Astrocyte (in vitro differentiated cells and primary cell): Measurements from ENCODE around the gene CTBP1. TPM values are rescaled to one million over a fixed set of nuclear protein-coding genes. Genes with fewer than 3 reads are reported as not detected.

Source experiments
- DNase-seq: peaks from one replicate; pipeline ENCODE4 v3.0.0-alpha.2; 2010; ENCODE audit warnings: low read depth
- FAIRE-seq: peaks from 2 replicates; lab custom pipeline; 2011; peaks lifted over from hg19 to GRCh38; lab: Jason Lieb, UNC
- H2AFZ ChIP-seq: 2 replicates; pipeline ENCODE4 v1.6.0; 2012; ENCODE audit warnings: low read depth, low read length, inconsistent platforms
- H3K27ac ChIP-seq: 2 replicates; pipeline ENCODE4 v1.5.1; 2011; ENCODE audit warnings: low read depth, low read length, inconsistent platforms
- H3K27me3 ChIP-seq: 2 replicates; pipeline ENCODE4 v1.6.0; 2011; ENCODE audit warnings: low read length, inconsistent platforms; ENCODE audit not compliant: insufficient read depth
- H3K36me3 ChIP-seq: 2 replicates; pipeline ENCODE4 v1.5.1; 2011; ENCODE audit warnings: low read length, inconsistent platforms; ENCODE audit not compliant: insufficient read depth
- H3K4me1 ChIP-seq: 2 replicates; pipeline ENCODE4 v1.5.1; 2011; ENCODE audit warnings: low read length, inconsistent platforms; ENCODE audit not compliant: insufficient read depth
- H3K4me2 ChIP-seq: 2 replicates; pipeline ENCODE4 v1.6.0; 2012; ENCODE audit warnings: low read length, inconsistent platforms
- H3K4me3 ChIP-seq: 2 replicates; pipeline ENCODE4 v1.5.1; 2011; ENCODE audit warnings: low read depth, mild to moderate bottlenecking, low read length, inconsistent platforms; ENCODE audit not compliant: insufficient read depth
- H3K79me2 ChIP-seq: 2 replicates; pipeline ENCODE4 v1.6.0; 2012; ENCODE audit warnings: mild to moderate bottlenecking, low read length, inconsistent platforms; ENCODE audit not compliant: insufficient read depth
- H3K9ac ChIP-seq: 2 replicates; pipeline ENCODE4 v1.6.0; 2012; ENCODE audit warnings: mild to moderate bottlenecking, low read length, inconsistent platforms
- H3K9me3 ChIP-seq: 2 replicates; pipeline ENCODE4 v1.5.1; 2012; ENCODE audit warnings: low read depth, mild to moderate bottlenecking, low read length, inconsistent platforms; ENCODE audit not compliant: insufficient read depth
- H4K20me1 ChIP-seq: 2 replicates; pipeline ENCODE4 v1.6.0; 2012; ENCODE audit warnings: low read length, inconsistent platforms; ENCODE audit not compliant: insufficient read depth
- H3K27ac Mint-ChIP-seq: one replicate; pipeline ENCODE4 v1.8.0; 2021; ENCODE audit warnings: mild to moderate bottlenecking, mixed read lengths; ENCODE audit not compliant: unreplicated experiment
- H3K27me3 Mint-ChIP-seq: one replicate; pipeline ENCODE4 v1.8.0; 2021; ENCODE audit warnings: low read depth, mixed read lengths; ENCODE audit not compliant: unreplicated experiment
- H3K36me3 Mint-ChIP-seq: one replicate; pipeline ENCODE4 v1.8.0; 2021; ENCODE audit warnings: low read depth, mixed read lengths; ENCODE audit not compliant: unreplicated experiment
- H3K4me1 Mint-ChIP-seq: one replicate; pipeline ENCODE4 v1.8.0; 2021; ENCODE audit warnings: low read depth, mixed read lengths; ENCODE audit not compliant: unreplicated experiment
- H3K4me3 Mint-ChIP-seq: one replicate; pipeline ENCODE4 v1.8.0; 2021; ENCODE audit warnings: mild to moderate bottlenecking, moderate library complexity, mixed read lengths; ENCODE audit not compliant: unreplicated experiment
- H3K9me3 Mint-ChIP-seq: one replicate; pipeline ENCODE4 v1.8.0; 2021; ENCODE audit warnings: mild to moderate bottlenecking, mixed read lengths; ENCODE audit not compliant: unreplicated experiment
- CTCF ChIP-seq: IDR thresholded peaks from 2 replicates; pipeline ENCODE4 v1.5.1; 2011; ENCODE audit warnings: low read depth, mild to moderate bottlenecking, inconsistent platforms, low read length, moderate library complexity; ENCODE audit not compliant: insufficient read depth
- EZH2 ChIP-seq: IDR thresholded peaks from 2 replicates; pipeline ENCODE4 v1.6.1; 2012; ENCODE audit warnings: mild to moderate bottlenecking, low read length, inconsistent platforms; ENCODE audit not compliant: insufficient read depth
- total RNA-seq: library from RNA; stranded (reverse); gene quantifications from 2 replicates; pipeline ENCODE4 v1.2.1, GENCODE V29; 2021

The CTBP1 gene
- total RNA-seq, 1 donor from 2014 or later: 136 TPM

- DNase-seq: peak; percentile 36
- Histone ChIP-seq H2AFZ (no peak overlapping the region), H3K4me1 (peaks cover 19% of the 10 kb centered on the region), H3K36me3 (peaks cover 3% of the 10 kb centered on the region), H3K9ac (no peak overlapping the region), H3K27me3 (no peaks in the 10 kb centered on the region), H3K79me2 (no peaks in the 10 kb centered on the region), H3K9me3 (no peaks in the 10 kb centered on the region), H4K20me1 (peaks cover 12% of the 10 kb centered on the region), H3K4me3 (no peak overlapping the region), H3K27ac (no peak overlapping the region), H3K4me2 (no peak overlapping the region)
- Mint-ChIP-seq H3K9me3 (no peaks in the 10 kb centered on the region), H3K27me3 (no peaks in the 10 kb centered on the region), H3K27ac (peak overlapping the region; percentile 26), H3K4me1 (peaks cover 2% of the 10 kb centered on the region), H3K36me3 (no peaks in the 10 kb centered on the region), H3K4me3 (peak overlapping the region; percentile 34)
- no peak for FAIRE-seq
- TF ChIP-seq EZH2: no peak
Observed at GRCh38 chr4:1208970-1209704, 39.8 kb downstream of the CTBP1 start.

- Mint-ChIP-seq H3K27me3 (peaks cover 2% of the 10 kb centered on the region), H3K36me3 (peaks cover 4% of the 10 kb centered on the region), H3K27ac (no peak overlapping the region), H3K4me1 (peaks cover 2% of the 10 kb centered on the region), H3K9me3 (no peaks in the 10 kb centered on the region), H3K4me3 (peak overlapping the region; percentile 34)
- Histone ChIP-seq H3K9ac (no peak overlapping the region), H4K20me1 (peaks cover 6% of the 10 kb centered on the region), H3K79me2 (no peaks in the 10 kb centered on the region), H3K4me2 (no peak overlapping the region), H3K27ac (no peak overlapping the region), H3K36me3 (peaks cover 3% of the 10 kb centered on the region), H3K4me3 (no peak overlapping the region), H2AFZ (no peak overlapping the region), H3K9me3 (no peaks in the 10 kb centered on the region), H3K27me3 (no peaks in the 10 kb centered on the region), H3K4me1 (peaks cover 20% of the 10 kb centered on the region)
- no peak for TF ChIP-seq CTCF
- no peak for TF ChIP-seq EZH2
- FAIRE-seq: no peak
- DNase-seq: no peak
Observed at GRCh38 chr4:1208266-1208961, 40.5 kb downstream of the CTBP1 start.

- Mint-ChIP-seq H3K36me3 (peaks cover 4% of the 10 kb centered on the region), H3K27me3 (peaks cover 2% of the 10 kb centered on the region), H3K27ac (no peak overlapping the region), H3K9me3 (no peaks in the 10 kb centered on the region), H3K4me3 (no peak overlapping the region), H3K4me1 (peaks cover 2% of the 10 kb centered on the region)
- Histone ChIP-seq H3K9me3 (no peaks in the 10 kb centered on the region), H3K36me3 (peaks cover 3% of the 10 kb centered on the region), H3K4me2 (no peak overlapping the region), H4K20me1 (peaks cover 5% of the 10 kb centered on the region), H2AFZ (no peak overlapping the region), H3K4me3 (no peak overlapping the region), H3K27me3 (no peaks in the 10 kb centered on the region), H3K4me1 (peaks cover 20% of the 10 kb centered on the region), H3K9ac (no peak overlapping the region), H3K79me2 (no peaks in the 10 kb centered on the region), H3K27ac (no peak overlapping the region)
- no peak for FAIRE-seq
- DNase-seq: peak; percentile 62
- no peak for TF ChIP-seq CTCF
- TF ChIP-seq EZH2: no peak
Observed at GRCh38 chr4:1207603-1208265, 41.2 kb downstream of the CTBP1 start.
